ENCODE measurements around the gene TNS1.

TNS1 gene

DNA sequence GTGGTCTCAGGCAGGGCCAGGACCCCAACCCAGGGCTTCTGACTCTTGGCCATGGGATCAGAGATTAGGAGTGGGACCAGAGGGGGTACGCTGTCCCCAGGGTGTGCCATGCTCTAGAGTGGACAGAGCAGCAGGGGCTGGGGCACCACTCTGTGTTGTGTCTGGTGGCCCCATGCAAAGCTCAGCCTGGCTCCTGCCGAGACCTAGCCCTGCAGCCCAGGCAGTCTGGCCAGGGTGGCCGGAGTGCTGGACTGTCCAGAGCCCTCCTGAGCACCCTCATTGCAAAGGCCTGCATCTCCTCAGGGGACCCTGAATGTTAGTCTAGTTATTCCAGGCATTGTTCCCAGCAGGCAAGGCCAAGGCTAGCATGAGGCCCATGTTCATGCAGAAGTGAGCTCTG is 162.3 kb downstream of the TNS1 start:
- no peak for DNase-seq

DNA sequence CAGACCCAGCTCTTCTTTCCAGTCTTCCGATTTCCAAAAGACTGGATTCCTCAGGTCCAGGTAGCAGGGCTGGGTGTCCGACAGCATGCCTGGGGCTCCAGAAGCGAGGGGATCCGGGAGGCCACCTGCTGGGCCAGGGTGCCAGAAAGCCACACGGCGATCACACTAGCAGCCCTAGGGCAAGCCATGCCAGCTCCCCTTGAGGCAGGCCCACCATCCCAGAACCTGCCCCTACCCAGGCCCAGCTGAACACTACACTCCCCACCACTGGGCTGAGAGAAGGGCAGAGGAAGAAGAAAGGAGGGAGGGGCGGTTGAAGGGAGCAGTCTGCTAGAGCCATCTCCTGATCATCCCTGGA is 163.1 kb downstream of the TNS1 start:
- no peak for DNase-seq

DNA sequence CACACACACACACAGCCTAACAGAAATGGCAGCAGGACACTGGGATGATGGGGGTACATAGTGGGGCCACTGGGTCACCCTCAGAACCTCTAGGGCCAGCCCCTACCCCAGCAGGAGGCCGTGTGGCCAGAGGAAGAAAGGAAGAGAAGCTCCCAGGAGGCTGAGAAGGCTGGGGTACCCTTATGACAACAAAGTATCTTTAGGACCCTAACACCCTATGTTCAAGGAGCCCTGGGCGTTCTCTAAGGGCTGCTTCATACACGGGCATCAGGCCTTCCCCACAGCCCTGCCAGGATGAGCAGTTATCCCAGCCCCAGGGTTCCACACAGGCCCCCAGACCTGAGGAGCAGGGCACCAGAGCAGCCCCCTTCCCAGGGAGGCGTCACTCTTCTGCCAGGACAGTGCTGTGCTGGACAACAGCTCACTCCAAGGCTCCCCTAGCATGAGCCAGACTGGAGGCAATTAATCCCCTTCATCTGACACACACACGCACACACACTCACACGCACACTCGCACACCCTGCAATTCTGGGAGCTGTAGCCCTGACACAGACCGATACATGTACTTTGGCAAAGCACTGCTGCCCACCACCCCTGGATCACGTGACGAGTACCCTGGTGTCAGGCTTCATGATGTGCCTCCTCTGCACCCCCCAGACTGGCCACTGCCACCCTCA is 163.6 kb downstream of the TNS1 start:
- DNase-seq, result no peak

DNA sequence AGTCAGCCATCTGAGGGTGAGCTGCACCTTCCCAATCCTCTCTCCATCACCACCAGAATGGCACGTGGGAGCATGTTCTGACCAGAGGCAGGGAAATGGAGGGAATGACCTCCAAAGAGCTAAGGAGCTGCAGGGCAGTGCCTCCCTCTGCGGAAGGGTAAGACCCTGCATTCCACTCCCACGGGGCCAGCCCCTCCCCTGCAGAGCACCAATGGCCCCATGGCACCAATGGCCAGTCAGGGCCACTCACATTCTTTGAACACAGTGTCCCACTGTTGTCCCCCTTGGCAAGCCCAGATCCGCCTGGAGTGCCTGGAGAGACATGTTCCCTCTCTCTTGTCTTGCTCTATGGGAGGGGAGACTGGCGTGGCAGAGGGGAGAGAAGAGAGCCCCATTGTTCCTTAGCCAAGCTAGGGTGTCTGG is 164.4 kb downstream of the TNS1 start:
- DNase-seq, result no peak

DNA sequence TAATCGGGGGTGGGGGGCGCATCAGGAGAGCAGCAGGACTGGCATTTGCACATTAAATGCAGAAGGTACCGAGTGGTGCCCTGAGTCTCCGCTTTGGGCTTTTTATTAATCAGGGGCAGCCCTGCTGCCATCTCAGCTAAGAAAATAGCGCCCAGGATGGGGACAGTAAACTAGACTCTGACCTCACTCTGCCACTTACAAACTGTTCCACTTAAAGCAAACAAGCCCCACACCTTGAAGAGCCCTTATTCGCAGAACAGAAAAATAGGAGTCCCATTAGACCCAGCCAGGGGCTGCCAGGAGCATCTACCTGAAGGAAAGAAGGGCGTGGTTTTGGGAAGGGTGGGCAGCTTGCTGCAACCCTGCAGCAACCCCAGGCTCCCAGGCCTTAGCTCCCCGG is 165.3 kb downstream of the TNS1 start:
- DNase-seq, result no peak

DNA sequence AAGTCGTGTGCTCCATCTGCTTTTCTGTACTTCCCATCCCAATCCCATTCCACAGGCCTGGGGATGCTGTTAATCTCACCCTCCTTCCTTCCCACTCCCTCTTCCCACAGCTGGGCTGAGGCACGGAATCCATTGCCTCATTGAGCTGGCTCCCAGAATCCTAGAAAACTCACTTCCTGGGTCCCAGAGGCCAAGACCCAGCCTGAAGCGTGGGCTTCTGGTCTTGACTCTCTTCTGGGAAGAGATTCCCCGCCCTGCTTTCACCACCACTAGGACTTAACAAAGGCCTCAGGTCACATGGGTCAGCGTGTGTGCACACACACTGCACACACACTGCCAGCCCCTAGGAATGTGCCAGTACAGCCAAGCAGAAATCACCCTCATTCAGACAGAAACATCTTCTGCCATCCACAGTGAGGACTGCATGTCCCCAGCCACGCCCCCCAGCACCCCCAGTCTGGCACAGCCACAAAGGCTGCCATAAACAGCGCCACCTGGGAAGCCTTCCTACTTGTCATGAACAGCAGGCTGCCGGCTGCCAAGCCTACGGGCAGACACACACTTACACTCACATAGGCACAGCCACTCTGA is 165.8 kb downstream of the TNS1 start:
- DNase-seq, result no peak

DNA sequence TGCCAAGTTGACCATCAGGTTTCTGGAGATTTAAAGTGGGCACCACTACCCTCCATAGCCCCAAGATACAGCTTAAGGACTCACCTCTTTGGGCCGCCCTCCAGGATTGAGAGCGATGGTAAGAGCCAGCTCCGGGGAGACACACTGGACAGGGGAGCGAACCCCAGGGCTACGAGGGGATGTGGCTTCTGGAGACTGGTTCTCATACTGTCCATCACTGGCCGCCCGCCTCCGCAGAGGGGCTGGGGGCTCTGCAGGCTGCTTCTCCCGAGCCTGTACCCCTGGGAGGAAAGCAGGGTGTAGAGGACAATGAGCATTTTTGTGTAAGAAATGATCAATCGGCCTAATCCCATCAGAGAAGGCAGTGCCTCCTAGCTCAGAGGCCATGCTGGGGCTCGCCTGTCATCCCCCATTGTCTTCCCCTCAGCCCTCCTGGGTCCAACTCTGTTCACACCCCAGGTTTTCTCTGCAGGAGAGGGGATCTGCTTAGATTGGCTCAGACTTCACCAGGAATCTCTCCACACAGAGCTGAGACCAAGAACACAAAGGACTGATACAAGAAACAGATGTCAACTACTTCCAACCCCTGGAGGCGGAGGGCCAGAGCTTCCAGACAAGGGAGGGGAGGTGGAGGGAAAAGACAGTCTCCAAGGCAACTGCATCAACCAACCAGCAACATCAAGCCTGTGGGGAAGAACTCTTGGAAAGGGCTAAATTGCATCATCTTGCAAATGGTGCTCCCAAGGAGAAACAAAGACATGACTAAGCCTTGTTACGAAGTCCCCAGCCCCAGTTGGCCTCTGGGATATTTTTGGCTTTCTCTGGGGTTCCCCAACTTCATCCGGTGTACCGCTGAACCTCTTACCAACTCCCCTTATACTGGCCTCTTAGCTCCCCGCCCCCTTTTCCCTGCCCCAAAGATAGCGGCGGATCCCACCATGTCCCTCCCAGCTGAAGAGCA is 166.6 kb downstream of the TNS1 start:
- no peak for DNase-seq

DNA sequence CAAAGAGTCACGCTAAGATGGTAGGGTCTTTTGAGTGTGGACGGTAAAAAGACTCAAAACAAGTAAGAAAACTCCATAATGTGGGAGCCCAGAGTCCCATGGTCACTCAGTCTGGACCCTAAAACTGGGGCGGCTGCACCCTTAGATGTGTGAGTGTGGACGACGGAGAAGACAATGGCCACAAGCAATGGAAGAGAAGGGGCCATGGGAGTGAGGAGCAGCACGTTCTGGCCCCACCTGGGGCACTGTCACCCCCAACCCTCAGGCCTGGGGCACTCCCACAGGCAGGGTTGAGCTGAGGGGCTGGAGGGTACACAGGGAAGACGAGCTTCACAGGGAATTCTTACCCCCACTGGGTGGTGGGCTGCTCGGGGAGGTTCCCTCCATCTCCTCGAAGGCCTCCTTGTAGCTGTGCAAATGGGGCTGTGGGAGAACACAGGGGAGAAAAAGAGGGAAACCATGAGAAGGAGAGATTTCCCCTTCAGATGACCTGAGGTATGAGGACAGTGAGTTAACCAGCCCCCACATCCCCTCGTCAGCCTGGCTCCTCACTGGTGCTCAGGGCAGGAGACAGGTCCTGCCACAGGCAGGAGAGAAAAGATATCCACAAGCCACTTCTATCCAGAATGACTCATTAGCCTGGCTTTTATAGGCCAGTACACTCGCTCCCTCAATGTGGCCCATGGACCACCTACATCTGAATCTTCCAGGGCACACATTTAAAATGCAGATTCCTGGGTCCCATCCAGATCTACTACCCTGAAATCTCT is 167.9 kb downstream of the TNS1 start:
- no peak for DNase-seq

DNA sequence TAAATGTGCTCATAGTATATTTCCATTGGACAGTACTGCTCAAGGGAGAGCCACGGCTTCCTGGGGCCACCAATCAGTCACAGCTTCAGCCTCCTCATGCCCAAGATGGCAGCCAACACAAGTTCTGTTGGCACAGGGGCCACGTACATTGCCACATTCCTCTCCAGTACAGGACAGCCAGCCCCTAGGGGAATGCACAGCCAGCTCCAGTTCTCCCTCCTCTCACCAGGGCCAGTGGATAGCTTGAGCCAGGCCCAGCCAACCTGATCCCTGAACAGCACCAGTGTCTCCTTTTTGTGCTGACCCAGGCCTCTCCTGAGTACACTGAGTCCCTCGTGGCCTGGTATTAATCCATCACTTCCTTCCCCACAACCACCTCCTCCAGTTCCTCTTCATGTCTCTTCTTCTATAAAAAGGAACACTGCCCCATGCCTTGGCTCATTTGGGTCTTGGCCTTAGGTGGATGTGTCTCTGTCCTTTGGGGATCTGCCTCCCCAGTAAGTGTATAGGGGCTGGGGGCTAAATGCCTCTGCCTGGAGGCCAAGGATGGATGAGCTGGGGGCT is 168.7 kb downstream of the TNS1 start:
- DNase-seq, result no peak

DNA sequence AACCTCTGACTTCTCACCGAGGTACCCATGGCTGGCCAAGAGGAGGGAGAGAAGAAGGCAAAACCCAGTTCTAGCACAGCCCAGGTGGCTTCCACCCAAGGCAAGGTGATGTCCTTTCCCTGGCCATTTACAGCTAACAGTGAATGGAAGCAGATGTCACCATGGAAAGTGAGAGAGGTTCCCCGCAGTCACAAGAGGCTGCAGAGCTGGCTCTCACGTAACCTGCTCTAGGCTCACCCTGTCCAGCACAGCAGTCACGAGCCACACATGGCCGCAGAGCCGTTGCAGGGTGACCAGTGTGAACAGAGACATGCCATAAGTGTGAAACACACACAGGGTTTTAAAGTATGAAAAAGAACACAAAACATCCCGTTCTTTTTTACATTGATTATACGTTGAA is 169.4 kb downstream of the TNS1 start:
- DNase-seq, result no peak

DNA sequence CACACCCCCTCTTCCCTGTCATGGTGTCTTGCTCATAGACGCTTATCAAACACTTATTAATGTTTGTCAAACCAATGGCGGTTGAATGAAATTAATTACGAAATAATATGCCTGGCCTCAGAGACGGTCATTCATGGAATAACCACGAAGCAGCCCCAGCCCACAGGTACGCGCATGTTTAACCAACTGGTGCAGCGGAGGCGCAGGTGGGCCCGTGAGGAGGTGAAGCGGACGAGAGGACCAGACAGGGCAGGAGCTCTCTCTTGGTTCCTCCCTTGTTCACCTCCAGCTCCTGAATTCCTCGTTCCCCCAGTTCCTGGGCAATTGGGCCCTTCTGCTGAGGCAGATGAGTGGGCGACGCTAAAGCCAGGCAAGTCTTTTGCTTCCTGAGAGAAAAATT is 169.8 kb downstream of the TNS1 start:
- no peak for DNase-seq

DNA sequence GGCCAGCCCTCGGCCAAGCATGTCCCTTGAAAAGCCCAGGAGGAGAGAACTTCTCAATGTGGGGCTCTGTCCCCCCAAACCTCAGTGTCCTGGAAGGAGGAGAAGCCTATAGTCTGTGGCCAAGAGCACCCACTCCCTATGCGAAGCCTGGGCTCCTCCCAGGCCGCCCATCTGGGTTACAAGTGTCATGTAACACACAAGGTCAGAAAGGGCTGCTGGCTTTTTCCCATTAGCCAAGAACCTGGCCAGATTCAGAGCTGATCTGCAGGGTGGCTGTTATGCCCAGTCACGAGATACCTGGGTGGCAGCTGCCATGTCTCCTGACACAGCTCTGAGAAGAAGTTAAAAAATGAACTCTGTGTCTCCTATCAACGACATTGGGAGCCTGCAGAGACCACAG is 170.7 kb downstream of the TNS1 start:
- no peak for DNase-seq

DNA sequence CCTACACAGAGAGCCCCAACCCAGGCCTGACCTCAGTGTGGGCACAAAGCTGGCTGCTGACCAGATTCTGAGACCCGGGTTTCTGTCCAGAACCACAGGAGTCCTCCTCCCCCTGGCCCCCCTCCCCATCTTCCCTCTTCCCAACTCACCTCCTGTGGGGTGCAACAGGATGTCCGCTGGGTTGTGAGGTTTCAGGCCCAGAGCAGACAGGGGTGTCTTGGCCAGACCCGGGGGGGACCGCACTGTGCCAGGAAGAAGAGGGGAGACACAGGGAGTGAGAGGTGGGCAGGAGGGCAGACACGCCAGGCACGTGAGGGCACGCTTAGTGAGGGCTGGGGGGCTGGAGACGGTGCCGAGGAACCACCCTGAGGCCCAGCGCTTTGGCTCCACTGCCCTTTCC is 171.5 kb downstream of the TNS1 start:
- no peak for DNase-seq

DNA sequence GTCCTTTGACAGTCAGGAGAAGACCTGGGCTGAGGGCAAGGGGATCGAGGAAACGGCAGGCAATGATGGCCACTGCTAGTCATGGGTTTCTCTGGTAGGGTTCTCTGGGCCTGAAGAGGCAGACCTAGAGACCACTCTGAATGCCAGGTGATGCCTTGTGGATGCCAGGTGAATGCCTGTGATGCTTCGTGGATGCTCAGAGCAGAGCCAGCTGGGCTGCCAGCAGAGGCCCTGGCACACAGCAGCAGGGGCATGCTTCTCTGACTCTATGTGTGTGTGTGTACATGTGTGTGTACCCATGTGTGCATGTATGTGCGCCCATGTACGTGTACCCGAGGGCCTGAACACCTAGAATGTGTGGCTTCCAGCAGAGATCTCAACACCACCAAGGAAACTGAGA is 172.0 kb downstream of the TNS1 start:
- no peak for DNase-seq

DNA sequence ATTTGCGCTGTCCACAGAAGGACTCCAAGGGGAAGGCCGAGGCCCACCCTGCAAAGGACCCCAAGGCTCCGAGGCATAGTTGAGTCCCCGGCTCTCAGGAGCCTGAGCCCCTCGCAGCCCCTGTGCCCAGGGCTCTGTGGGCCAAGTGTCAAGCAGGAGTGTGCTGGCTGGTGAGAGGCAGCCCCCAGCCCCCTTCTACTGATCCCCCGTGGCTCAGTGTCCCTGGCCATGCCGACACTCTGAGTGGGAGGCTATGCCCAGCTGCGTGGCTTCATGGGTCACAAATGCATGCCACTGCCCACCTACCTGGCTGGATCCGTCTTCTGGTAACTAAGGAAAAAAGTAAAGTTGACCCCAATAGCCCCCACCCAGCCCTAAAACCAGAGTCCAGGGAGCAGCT is 172.7 kb downstream of the TNS1 start:
- DNase-seq, result no peak

DNA sequence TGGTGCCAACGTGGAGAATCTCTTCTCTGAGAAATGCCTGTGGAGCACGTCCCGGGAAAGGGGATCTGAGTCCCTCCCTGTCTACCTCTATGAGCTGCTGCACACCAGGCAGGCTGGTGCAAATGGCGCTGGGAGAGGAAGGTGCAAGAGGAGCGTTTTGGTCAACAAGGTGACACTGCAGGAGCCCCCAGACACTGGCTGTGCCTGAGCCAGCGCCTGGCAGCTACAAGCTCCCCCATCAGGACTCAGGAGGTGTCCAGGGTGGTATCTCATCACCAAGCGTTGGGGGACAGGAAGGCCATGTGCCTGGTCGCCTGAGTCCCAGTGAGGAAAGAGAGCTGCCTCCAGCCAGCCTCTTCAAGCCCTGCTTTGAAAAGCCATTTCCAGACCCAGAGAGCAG is 173.4 kb downstream of the TNS1 start:
- DNase-seq, result no peak

DNA sequence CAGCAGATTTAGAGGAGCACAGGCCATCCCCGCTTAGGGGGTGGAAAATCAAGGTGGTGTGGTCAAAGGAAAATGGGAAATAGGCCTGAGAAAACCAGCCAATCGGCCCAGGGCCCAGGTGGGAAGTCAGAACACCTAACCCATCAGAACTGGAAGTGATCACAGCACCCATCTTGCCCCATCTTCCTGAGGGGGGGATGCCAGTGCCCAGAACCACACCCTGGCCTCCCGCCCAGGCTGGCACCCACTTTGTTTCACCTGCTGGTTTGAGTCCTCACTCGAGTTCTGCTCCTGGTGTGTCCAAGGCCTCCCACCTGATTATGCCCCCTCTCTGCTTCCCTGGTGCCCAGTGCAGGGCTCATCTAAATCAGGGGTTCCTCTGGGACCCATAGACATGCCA is 174.5 kb downstream of the TNS1 start:
- DNase-seq, result no peak

DNA sequence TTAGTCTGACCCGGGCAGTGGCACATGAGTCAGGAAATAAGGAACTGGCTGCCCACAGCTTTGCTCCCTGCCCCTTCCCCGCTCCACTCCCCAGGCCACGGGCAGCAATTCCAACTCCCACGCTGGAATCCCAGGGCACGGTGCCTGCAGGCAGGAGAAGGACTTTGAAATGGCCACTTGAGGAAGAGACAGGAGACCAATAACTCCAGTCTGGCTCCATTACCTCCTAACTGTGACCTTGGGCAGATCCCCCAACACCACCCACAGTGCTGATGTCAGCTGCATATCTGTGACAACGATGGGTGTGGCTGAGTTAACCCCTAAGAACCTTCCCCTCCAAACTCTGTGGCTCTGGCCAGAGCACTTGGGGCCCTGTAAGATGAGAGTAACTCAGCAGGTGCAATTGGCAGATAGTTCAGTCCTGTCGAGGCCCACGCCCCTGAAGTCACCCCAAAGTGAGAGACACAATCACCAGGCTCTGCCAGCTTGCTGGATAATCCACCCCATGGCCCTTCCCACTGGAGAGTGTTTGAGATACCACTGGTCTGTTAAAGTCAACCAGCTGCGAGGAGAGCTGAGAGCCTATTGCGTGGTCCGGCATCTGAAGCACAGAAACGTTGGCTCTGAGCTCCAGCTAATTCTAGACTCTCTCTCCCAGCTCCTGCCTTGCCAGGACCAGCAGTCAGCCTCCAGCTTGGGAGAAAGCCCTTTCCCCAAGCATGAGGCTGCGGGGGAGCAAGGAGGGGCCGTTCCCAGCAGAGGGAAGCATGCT is 175.2 kb downstream of the TNS1 start:
- DNase-seq, result no peak

DNA sequence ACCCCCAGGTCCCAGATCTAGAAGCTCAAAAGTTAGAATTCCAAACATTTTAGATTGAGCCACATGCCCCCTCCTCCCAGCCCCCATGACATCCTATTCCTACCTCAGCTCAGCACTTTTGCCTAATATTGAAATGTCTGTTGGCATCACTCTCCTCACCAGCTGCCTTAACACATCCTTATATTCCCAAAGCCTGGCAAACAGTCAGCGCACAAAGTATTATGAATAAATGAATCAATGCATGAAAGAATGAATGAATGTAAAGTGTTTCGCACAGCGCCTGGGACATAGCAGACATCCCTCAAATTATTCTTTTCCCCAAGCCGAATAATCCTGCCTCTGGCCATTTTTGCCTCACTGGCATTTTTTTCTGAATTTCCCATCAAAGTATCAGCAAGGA is 175.8 kb downstream of the TNS1 start:
- DNase-seq, result no peak

DNA sequence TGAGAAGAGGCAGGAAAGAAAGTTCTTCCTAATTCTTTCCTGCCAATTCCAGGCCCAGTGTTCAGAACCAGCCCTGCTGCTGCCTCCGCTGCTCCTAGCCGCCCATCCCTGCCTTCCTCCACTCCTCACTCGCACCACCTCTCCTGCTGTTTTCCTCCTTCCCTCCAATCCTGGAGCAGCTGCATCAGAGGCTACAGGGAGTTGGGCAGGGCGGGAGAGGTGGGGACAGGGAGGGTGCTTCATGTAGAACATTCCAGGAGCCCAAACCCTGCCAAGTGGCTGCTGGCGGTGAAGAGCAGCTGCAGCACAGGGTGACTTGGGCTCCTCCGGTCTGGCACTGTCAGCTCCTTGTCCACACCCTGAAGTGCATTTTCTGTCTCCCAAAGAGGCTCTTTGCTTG is 176.3 kb downstream of the TNS1 start:
- no peak for DNase-seq

DNA sequence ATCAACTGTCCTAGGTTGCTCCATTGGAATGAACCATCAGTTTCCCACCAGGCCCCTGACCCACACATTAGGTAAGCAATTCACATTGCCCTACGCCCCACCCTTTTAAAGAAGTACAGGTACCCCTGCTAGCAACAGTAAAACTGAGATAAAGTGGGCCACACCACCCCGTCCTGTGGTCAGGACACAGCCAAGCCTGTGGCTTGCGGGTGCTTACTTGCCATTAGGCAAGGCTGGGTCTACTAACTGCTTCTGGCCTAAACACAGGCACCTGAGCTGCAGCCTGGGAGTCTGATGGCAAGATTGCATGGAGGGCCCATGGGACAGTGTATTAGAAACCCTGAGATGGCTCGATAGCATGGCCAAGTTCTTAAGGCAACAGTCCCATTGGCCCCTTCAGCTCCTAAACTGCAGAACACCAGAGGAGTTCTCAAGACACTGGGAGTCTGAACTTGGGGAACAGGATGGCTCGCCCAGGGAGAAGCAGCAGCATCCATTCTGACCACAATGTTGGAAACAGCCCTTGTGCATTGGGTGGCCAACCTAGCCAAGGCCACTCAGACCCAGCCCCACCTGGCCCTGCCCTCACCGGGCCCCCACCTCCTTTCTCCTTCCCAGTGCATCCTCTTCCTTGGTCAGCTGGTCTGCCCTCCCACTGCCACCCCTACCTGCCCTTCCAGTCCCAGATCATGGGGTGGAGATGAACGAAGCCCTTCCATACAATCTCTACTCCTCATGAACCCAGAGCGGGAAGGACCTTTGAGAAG is 177.1 kb downstream of the TNS1 start:
- DNase-seq, result no peak
